OCI-LY7 (cell line): ENCODE measurements around the gene LTB.

Experiments used
- EZH2phosphoT487 ChIP-seq: fragments of 200-600 bp; sonication (generic); IDR thresholded peaks from 2 replicates; pipeline ENCODE4 v1.6.1; 2018; ENCODE audit warnings: low read depth, borderline replicate concordance, mild to moderate bottlenecking, mixed run types, antibody characterized with exemption, low read length, moderate library complexity, mixed read lengths
- TF ChIP-seq, protein P1 (sequence below): fragments of 200-600 bp; sonication (generic); conservative IDR thresholded peaks from 2 replicates; pipeline ENCODE4 v1.5.1; 2014; ENCODE audit warnings: mild to moderate bottlenecking, antibody characterized with exemption, low read length, moderate library complexity, mixed read lengths

- TF ChIP-seq, protein P1, sequence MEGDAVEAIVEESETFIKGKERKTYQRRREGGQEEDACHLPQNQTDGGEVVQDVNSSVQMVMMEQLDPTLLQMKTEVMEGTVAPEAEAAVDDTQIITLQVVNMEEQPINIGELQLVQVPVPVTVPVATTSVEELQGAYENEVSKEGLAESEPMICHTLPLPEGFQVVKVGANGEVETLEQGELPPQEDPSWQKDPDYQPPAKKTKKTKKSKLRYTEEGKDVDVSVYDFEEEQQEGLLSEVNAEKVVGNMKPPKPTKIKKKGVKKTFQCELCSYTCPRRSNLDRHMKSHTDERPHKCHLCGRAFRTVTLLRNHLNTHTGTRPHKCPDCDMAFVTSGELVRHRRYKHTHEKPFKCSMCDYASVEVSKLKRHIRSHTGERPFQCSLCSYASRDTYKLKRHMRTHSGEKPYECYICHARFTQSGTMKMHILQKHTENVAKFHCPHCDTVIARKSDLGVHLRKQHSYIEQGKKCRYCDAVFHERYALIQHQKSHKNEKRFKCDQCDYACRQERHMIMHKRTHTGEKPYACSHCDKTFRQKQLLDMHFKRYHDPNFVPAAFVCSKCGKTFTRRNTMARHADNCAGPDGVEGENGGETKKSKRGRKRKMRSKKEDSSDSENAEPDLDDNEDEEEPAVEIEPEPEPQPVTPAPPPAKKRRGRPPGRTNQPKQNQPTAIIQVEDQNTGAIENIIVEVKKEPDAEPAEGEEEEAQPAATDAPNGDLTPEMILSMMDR: no peak
- TF ChIP-seq EZH2phosphoT487: no peak
Observed at GRCh38 chr6:31547727-31548543, 34.3 kb downstream of the LTB start.
